Measurements from ENCODE around the gene WWOX.
"Not testable (repeated sequence)": the region's sequence is repeated elsewhere in the genome, so short reads cannot be mapped to it uniquely, and the experiment has no call there.

Gene WWOX

GRCh38 chr16:78099271-78100111, at the start of gene WWOX:
WWOX (plus strand) TSS chr16:78099654.
- DNase-seq (ENCODE audit: low read depth in 1 of 2, low spot score in 1 of 2) = peak; percentile 90 to 94

- DNase-seq (ENCODE audit: low read depth in 1 of 2, low spot score in 1 of 2) = no peak
Observed at GRCh38 chr16:78050734-78051400, 48.6 kb upstream of the WWOX start.

- DNase-seq (ENCODE audit: low read depth in 1 of 2, low spot score in 1 of 2) = no peak
Observed at GRCh38 chr16:78057803-78058564, 41.5 kb upstream of the WWOX start.

DNA sequence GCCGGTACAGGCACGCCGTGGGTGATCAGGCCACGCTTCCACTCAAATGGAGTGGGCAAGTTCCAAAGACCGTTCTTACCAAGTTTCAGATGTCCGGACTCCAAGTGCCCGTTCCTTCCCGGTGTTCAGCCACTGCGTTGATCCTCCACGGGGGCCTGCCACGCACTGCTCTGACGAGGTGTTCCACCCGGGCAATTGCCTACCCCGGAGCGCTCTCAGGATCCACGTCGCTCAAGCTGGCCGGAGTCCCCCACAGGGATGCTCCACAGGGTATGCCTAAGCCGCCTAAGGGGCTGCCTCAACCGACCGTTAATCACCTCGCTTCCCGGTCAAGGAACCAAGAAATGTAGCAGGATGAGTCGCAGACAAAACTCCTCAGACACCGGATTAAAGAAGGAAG, 39.6 kb upstream of the WWOX start:
- not testable (repeated sequence) for DNase-seq (ENCODE audit: low read depth in 1 of 2, low spot score in 1 of 2)

DNA sequence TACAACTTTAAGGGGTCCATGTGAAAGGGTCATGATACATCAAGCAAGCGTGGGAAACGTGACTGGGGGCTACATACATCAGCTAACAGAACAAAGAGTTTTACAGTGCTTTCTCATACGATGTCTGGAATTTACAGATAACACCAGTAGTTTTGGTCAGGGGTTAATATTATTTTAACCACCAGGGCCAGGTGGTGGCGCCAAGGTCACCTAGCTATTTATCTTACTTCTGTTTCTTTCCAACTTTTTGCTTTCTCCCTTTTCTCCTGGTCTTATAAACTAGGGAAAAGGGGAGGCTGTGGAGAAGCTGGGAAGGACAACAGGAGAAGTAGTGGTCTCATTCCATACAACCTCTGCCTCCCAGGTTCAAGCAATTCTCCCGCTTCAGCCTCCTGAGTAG, 39.2 kb upstream of the WWOX start:
- DNase-seq (ENCODE audit: low read depth in 1 of 2, low spot score in 1 of 2) = no peak

DNA sequence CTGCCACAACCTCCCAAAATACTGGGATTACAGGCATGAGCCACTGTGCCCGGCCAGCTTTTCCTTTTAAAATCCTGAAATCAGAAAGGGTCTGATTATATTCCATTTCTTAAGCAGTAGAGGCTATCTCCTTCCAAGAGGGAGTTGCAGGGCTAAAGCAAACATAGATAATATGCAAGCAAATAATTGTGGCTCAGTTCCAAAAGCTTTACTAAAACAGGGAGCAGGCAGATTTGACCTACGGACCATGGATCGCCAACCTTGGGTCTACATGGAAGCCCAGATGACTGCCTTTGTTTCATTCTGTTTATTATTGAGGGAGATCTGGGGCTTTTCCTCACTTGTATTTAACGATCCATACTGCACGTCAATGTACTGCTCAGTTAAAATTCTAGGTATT, 38.6 kb upstream of the WWOX start:
- DNase-seq (ENCODE audit: low read depth in 1 of 2, low spot score in 1 of 2) = no peak

DNA sequence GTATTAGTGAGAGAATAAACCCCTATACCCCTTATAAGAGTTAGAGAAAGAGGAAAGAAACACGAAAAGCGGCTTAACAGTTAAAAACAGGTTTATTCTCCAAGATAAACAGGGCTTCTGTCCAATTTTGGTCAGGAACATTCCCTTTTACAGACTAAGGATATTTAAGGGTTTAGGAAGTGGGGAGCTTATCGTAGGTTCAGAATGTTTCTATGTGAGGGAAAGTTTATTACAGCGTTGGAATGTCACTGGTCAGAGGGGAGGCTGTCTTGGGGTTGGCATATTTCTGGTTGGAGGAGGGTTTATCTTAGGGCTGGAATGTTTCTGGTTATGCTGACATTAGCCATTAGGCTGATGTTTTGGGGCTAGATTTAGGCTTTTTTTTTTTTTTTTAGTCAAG, 34.1 kb upstream of the WWOX start:
- DNase-seq (ENCODE audit: low read depth in 1 of 2, low spot score in 1 of 2) = no peak

GRCh38 chr16:78069913-78070312, 29.5 kb upstream of the WWOX start:
- DNase-seq (ENCODE audit: low read depth in 1 of 2, low spot score in 1 of 2) = no peak

DNA sequence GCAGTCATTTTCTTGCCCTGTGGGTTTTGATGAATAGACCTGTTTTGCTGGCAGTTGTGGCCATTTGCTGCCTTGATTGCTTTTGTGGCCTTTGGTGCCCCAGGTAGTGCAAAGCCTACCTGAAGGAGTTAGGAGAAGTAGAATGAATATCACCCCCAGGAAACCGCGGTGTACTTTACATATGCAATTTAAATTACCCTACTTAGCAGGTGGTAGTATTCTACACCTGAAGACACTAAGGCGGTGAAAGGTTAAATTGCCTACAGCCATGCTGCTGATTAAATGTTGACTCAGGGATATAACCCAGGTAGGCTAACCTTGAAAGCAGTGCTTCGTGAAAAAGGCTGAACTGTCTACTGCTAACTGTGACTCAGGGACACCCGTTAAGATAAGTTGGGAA, 27.2 kb upstream of the WWOX start:
- no peak for DNase-seq (ENCODE audit: low read depth in 1 of 2, low spot score in 1 of 2)

DNA sequence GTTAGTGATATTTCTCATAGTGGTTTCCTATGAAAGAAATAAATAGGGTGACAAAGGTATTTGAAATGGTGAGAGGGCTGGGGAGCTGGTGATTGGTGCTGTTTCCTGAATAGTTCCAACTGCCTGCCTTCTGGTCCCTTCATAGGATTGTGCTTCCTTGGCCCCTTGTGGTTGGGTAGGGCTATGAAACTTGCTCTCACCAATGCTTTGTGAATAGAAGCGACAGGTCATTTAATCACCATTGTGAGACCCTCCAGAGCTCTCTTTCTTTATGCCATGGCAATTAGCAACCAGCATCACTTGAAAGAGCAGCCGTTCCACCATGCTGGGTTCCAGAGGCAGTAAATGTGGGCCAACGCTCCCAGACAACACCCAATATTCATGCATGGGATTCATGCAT, 23.7 kb upstream of the WWOX start:
- DNase-seq (ENCODE audit: low read depth in 1 of 2, low spot score in 1 of 2) = no peak

- DNase-seq (ENCODE audit: low read depth in 1 of 2, low spot score in 1 of 2) = no peak
Observed at GRCh38 chr16:78081341-78081740, 18.1 kb upstream of the WWOX start.

DNA sequence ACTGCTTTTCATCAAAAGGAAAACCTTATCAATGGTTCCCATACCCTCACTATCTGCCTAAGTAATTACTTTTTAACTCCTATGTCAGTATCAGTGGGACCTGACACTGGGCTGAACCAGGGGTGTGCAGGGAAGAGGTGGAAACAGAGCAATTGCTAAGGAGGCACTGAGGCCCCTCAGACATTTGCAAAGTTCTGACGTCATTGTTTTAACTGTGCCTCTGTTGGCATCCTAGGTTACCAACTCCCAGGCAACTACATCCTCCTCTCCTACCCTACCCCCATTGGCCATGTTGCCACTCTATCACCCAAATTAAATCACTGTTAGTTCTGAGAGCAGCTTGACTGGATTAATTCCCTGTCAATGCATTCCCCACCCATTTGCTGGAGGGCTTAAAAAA, 8.0 kb upstream of the WWOX start:
- no peak for DNase-seq (ENCODE audit: low read depth in 1 of 2, low spot score in 1 of 2)

DNA sequence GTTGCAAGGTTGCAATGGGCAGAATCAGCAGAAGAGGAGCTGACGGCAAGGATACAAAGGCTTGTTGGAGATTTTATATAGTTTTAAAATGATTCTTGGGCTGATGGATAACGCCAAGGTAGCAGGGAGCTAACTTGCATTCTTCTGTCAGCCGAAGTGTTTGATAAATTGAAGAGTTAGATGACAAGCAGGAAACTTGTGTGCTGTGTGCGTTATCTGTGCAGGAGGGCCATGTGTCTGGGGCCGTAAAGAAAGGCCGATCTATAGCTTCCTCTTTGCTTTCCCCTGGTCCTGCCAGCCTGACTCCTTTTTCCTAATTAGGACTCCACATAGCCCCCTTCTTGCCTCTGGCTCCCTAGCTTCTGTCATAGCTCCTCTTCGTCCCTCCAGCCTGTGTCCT, 6.7 kb upstream of the WWOX start:
- DNase-seq (ENCODE audit: low read depth in 1 of 2, low spot score in 1 of 2) = no peak

GRCh38 chr16:78094166-78094565, 5.3 kb upstream of the WWOX start:
- DNase-seq (ENCODE audit: low read depth in 1 of 2, low spot score in 1 of 2) = no peak

- DNase-seq (ENCODE audit: low read depth in 1 of 2, low spot score in 1 of 2) = no peak
Observed at GRCh38 chr16:78094998-78095397, 4.5 kb upstream of the WWOX start.

GRCh38 chr16:78096386-78096785, 3.1 kb upstream of the WWOX start:
- DNase-seq (ENCODE audit: low read depth in 1 of 2, low spot score in 1 of 2) = no peak

- DNase-seq (ENCODE audit: low read depth in 1 of 2, low spot score in 1 of 2) = no peak
Observed at GRCh38 chr16:78097548-78097947, 1.9 kb upstream of the WWOX start.

- no peak for DNase-seq (ENCODE audit: low read depth in 1 of 2, low spot score in 1 of 2)
Observed at GRCh38 chr16:78098087-78098486, 1.4 kb upstream of the WWOX start.

DNA sequence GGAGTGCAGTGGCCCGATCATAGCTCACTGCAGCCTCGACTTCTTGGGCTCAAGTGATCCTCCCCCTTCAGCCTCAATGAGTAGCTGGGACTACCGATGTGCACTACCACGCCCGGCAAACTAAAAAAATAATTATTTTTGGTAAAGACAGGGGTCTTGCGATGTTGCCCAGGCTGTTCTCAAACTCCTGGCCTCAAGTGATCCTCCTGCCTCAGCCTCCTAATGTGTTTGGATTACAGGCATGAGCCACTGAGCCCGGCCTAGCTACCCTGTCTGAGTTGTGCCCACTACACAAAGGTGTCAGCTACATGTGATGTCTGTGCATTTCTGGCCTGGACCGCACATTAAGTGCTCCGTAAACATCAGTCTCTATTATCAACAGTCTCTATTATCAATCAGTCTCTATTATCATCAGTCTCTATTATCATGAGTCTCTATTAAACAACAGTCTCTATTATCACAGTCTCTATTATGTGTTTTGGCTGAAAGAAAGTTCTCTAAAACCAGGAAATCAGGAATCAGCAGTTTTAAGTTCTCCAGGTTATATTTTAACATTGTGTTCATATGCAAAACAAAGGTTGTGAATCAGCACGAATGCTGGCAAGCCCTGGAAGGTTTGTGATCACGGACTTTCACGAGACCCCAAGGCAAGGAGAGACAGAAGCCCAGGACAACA, 721 bp upstream of the WWOX start:
- DNase-seq (ENCODE audit: low read depth in 1 of 2, low spot score in 1 of 2) = no peak

GRCh38 chr16:78100112-78100467, 636 bp downstream of the WWOX start:
- DNase-seq (ENCODE audit: low read depth in 1 of 2, low spot score in 1 of 2) = no peak

GRCh38 chr16:78102122-78102660, 2.7 kb downstream of the WWOX start:
- no peak for DNase-seq (ENCODE audit: low read depth in 1 of 2, low spot score in 1 of 2)

Data from activated CD4-positive, alpha-beta T cell treated with anti-CD3 and anti-CD28 coated beads, Interleukin-2, amount 50 U/mL, for 24 hours (primary cell).